Activated T-helper 17 cell treated with anti-CD3 and anti-CD28 coated beads, Interleukin-2, amount 50 U/mL, for 72 hours (primary cell): ENCODE data around the gene RPE. TPM values are rescaled to one million over a fixed set of nuclear protein-coding genes. Genes with fewer than 3 reads are reported as not detected.
A peak's percentile ranks its signal among the peaks of the same experiment; 100 is the strongest.

ENCODE experiments used
- ATAC-seq: fragments of 150-1000 bp; cut with Tn5 transposase; replicated peaks from 2 replicates; pipeline ENCODE4 v1.10.0; 2021; ENCODE audit warnings: mild to moderate bottlenecking, moderate library complexity
- H3K27ac Mint-ChIP-seq: one replicate; pipeline ENCODE4 v1.8.0; 2022; ENCODE audit warnings: mixed read lengths
- H3K27me3 Mint-ChIP-seq: one replicate; pipeline ENCODE4 v1.8.0; 2022; ENCODE audit warnings: mixed read lengths
- H3K36me3 Mint-ChIP-seq: one replicate; pipeline ENCODE4 v1.8.0; 2022; ENCODE audit warnings: low read depth, mild to moderate bottlenecking, mixed read lengths
- H3K4me1 Mint-ChIP-seq: one replicate; pipeline ENCODE4 v1.8.0; 2022; ENCODE audit warnings: mixed read lengths
- H3K4me3 Mint-ChIP-seq: one replicate; pipeline ENCODE4 v1.8.0; 2022; ENCODE audit warnings: mild to moderate bottlenecking, mixed read lengths
- H3K9me3 Mint-ChIP-seq: one replicate; pipeline ENCODE4 v1.8.0; 2022; ENCODE audit warnings: mixed read lengths
- total RNA-seq, 2 donors: library from RNA; stranded (reverse); gene quantifications; one replicate each; pipeline ENCODE4 v1.2.3, GENCODE V29; 2022

The RPE gene
- total RNA-seq, 2 donors from 2014 or later: 33.9 to 61.9 TPM

GRCh38 chr2:209984291-209984690, 18.1 kb upstream of the RPE start:
- Mint-ChIP-seq H3K36me3 (no peaks in the 10 kb centered on the region), H3K27me3 (peaks cover 22% of the 10 kb centered on the region), H3K4me3 (no peak overlapping the region), H3K4me1 (no peaks in the 10 kb centered on the region), H3K27ac (no peak overlapping the region), H3K9me3 (no peaks in the 10 kb centered on the region)
- ATAC-seq: no peak

GRCh38 chr2:209985874-209986273, 16.6 kb upstream of the RPE start:
- H3K4me1 Mint-ChIP-seq: no peaks in the 10 kb centered on the region
- no peak overlapping the region for H3K4me3 Mint-ChIP-seq
- no peaks in the 10 kb centered on the region for H3K9me3 Mint-ChIP-seq

DNA sequence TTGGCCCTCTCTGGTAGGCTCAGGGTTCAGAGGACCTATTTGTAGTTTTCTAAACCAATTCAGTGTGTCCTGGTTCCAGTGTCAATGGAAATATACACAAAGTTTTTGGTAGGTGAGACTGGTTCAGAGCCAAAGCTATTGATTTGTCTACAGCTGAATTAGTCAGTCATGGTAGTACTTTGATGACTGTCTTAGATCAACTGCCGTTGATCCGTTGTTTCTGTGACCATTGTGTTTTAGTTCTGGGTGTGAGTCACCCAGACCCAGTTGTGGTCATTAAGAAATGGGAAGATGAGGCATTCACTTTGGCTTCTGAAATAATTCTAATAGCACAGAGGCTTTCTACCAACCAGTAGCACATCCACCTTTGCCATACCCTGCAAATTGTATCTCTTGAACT, 16.0 kb upstream of the RPE start:
- Mint-ChIP-seq H3K4me1 (no peaks in the 10 kb centered on the region), H3K27me3 (peaks cover 21% of the 10 kb centered on the region), H3K36me3 (no peaks in the 10 kb centered on the region), H3K27ac (no peak overlapping the region), H3K9me3 (no peaks in the 10 kb centered on the region), H3K4me3 (no peak overlapping the region)
- no peak for ATAC-seq

More at GRCh38 chr2:209985874-209986273, 16.6 kb upstream of the RPE start:
- no peaks in the 10 kb centered on the region for H3K36me3 Mint-ChIP-seq
- H3K27ac Mint-ChIP-seq: no peak overlapping the region
- peaks cover 21% of the 10 kb centered on the region for H3K27me3 Mint-ChIP-seq
- no peak for ATAC-seq

- Mint-ChIP-seq H3K4me3 (no peak overlapping the region), H3K27ac (no peak overlapping the region), H3K4me1 (no peaks in the 10 kb centered on the region), H3K27me3 (peaks cover 18% of the 10 kb centered on the region), H3K9me3 (no peaks in the 10 kb centered on the region), H3K36me3 (no peaks in the 10 kb centered on the region)
- no peak for ATAC-seq
Measured at GRCh38 chr2:209988010-209988409, 14.4 kb upstream of the RPE start.

- no peak overlapping the region for H3K4me3 Mint-ChIP-seq
- H3K36me3 Mint-ChIP-seq: no peaks in the 10 kb centered on the region
- H3K9me3 Mint-ChIP-seq: no peaks in the 10 kb centered on the region
- no peak for ATAC-seq
- no peaks in the 10 kb centered on the region for H3K4me1 Mint-ChIP-seq
- peaks cover 9% of the 10 kb centered on the region for H3K27me3 Mint-ChIP-seq
- no peak overlapping the region for H3K27ac Mint-ChIP-seq
Measured at GRCh38 chr2:209990838-209991237, 11.6 kb upstream of the RPE start.

DNA sequence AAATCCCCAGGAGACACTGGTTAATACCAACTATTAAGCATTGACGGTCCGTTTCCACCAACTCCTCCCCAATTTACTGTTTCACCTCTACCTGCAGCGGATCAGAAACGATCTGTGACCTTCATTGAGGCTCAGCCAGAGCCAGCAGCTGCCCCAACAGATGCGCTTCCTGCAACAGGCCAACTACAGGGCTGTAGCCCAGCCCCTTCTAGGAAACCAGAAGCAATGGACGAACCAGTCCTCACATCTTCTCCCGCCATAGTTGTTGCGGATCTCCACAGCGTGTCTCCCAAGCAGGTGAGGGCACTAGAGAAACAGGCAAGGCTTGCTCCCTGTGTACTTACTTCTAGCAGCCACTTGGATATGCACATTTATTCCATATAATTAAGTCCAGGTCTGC, 8.5 kb upstream of the RPE start:
- no peaks in the 10 kb centered on the region for H3K4me1 Mint-ChIP-seq

DNA sequence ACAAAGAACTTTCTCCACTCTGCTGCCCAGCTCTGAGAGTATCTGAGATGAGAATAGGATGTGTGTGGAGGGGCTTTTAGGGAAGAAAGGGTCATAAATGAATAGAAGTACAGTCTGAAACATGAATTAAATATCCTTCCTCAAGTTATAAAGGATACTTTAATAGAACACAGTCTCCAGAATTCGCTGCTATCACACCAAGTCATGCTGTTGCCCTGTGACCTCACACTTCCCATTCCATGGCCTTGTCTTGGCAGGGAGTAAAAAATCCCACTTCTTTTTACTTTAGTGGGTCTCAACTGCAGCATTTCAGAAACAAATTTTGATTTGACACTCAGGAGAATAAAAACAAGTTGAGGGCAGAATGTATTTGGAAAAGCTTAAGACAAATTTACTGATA, 3.8 kb upstream of the RPE start:
- Mint-ChIP-seq H3K4me1 (peaks cover 6% of the 10 kb centered on the region), H3K4me3 (no peak overlapping the region), H3K27me3 (no peaks in the 10 kb centered on the region), H3K36me3 (no peaks in the 10 kb centered on the region), H3K9me3 (no peaks in the 10 kb centered on the region), H3K27ac (no peak overlapping the region)
- ATAC-seq: no peak

More for the DNA sequence above, 8.5 kb upstream of the RPE start:
- peaks cover 3% of the 10 kb centered on the region for H3K27me3 Mint-ChIP-seq
- no peaks in the 10 kb centered on the region for H3K36me3 Mint-ChIP-seq
- ATAC-seq: no peak
- H3K9me3 Mint-ChIP-seq: no peaks in the 10 kb centered on the region
- no peak overlapping the region for H3K4me3 Mint-ChIP-seq
- no peak overlapping the region for H3K27ac Mint-ChIP-seq

GRCh38 chr2:210000464-210001324, 1.7 kb upstream of the RPE start:
- Mint-ChIP-seq H3K4me1 (peaks cover 22% of the 10 kb centered on the region), H3K27ac (no peak overlapping the region), H3K27me3 (no peaks in the 10 kb centered on the region), H3K4me3 (peak overlapping the region; percentile 97), H3K9me3 (no peaks in the 10 kb centered on the region), H3K36me3 (peaks cover 18% of the 10 kb centered on the region)
- no peak for ATAC-seq

- peaks cover 37% of the 10 kb centered on the region for H3K4me1 Mint-ChIP-seq
Measured at GRCh38 chr2:210003359-210003758, 921 bp downstream of the RPE start.

GRCh38 chr2:210004881-210005280, 2.4 kb downstream of the RPE start:
- H3K4me3 Mint-ChIP-seq: peak overlapping the region; percentile 97
- H3K9me3 Mint-ChIP-seq: no peaks in the 10 kb centered on the region
- peaks cover 57% of the 10 kb centered on the region for H3K36me3 Mint-ChIP-seq
- H3K4me1 Mint-ChIP-seq: peaks cover 37% of the 10 kb centered on the region
- H3K27me3 Mint-ChIP-seq: no peaks in the 10 kb centered on the region
- ATAC-seq: no peak
- H3K27ac Mint-ChIP-seq: peak overlapping the region; percentile 63

More at GRCh38 chr2:210003359-210003758, 921 bp downstream of the RPE start:
- Mint-ChIP-seq H3K4me3 (peak overlapping the region; percentile 97), H3K27ac (peak overlapping the region; percentile 97), H3K27me3 (no peaks in the 10 kb centered on the region), H3K36me3 (peaks cover 44% of the 10 kb centered on the region), H3K9me3 (no peaks in the 10 kb centered on the region)
- no peak for ATAC-seq

GRCh38 chr2:210007895-210008294, 5.5 kb downstream of the RPE start:
- Mint-ChIP-seq H3K4me3 (no peak overlapping the region), H3K36me3 (peaks cover 84% of the 10 kb centered on the region), H3K9me3 (no peaks in the 10 kb centered on the region), H3K27ac (peak overlapping the region; percentile 20), H3K27me3 (no peaks in the 10 kb centered on the region), H3K4me1 (peaks cover 31% of the 10 kb centered on the region)
- no peak for ATAC-seq

- Mint-ChIP-seq H3K27ac (no peak overlapping the region), H3K4me1 (peaks cover 29% of the 10 kb centered on the region), H3K9me3 (no peaks in the 10 kb centered on the region), H3K27me3 (no peaks in the 10 kb centered on the region), H3K36me3 (peaks cover 86% of the 10 kb centered on the region), H3K4me3 (no peak overlapping the region)
- ATAC-seq: peak; percentile 73
Measured at GRCh38 chr2:210009126-210009525, 6.7 kb downstream of the RPE start.

- Mint-ChIP-seq H3K36me3 (peaks cover 84% of the 10 kb centered on the region), H3K9me3 (no peaks in the 10 kb centered on the region), H3K4me1 (peaks cover 22% of the 10 kb centered on the region), H3K4me3 (no peak overlapping the region), H3K27ac (peak overlapping the region; percentile 79), H3K27me3 (no peaks in the 10 kb centered on the region)
- no peak for ATAC-seq
Measured at GRCh38 chr2:210009896-210010295, 7.5 kb downstream of the RPE start.

DNA sequence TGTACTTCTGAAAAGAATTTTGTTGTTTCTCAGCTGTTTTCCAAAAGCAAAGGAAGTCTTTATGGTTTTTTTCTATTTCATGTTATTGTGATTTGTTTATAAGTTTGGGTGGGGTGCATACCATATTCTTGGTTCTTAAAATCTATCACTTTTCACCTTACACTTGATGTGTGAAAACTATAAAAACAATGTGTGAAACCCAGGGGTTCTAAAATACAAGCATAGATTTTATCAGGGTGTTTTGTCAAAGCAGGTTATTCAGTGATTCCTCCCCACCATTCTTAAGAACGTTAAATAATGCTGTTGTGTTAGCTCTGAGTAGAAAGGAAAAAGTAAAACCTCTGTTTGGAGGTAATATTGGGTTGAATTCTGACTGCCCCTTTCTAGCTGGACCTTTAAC, 17.7 kb downstream of the RPE start:
- Mint-ChIP-seq H3K4me1 (no peaks in the 10 kb centered on the region), H3K36me3 (peaks cover 96% of the 10 kb centered on the region), H3K9me3 (no peaks in the 10 kb centered on the region), H3K27me3 (no peaks in the 10 kb centered on the region), H3K4me3 (no peak overlapping the region), H3K27ac (no peak overlapping the region)
- ATAC-seq: no peak

- H3K27ac Mint-ChIP-seq: no peak overlapping the region
- no peak overlapping the region for H3K4me3 Mint-ChIP-seq
Measured at GRCh38 chr2:210022824-210023223, 20.4 kb downstream of the RPE start.

More at GRCh38 chr2:210022824-210023223, 20.4 kb downstream of the RPE start:
- no peaks in the 10 kb centered on the region for H3K27me3 Mint-ChIP-seq
- ATAC-seq: no peak
- H3K9me3 Mint-ChIP-seq: no peaks in the 10 kb centered on the region
- H3K36me3 Mint-ChIP-seq: peaks cover 89% of the 10 kb centered on the region
- H3K4me1 Mint-ChIP-seq: no peaks in the 10 kb centered on the region
